Activated CD4-positive, alpha-beta memory T cell treated with anti-CD3 and anti-CD28 coated beads, Interleukin-2, amount 10 ng/mL, durations not matched to agents 7 days and 5 days (primary cell): Measurements from ENCODE around the gene TRUB1. TPM values are rescaled to one million over a fixed set of nuclear protein-coding genes. Genes with fewer than 3 reads are reported as not detected.
"Not testable (repeated sequence)": the region's sequence is repeated elsewhere in the genome, so short reads cannot be mapped to it uniquely, and the experiment has no call there.

ENCODE experiments used
- CTCF ChIA-PET: fragments of 350-600 bp; sonication (Branson Sonifier 250); formaldehyde crosslinking; loops from one replicate; lab custom pipeline; 2021; ENCODE audit warnings: antibody characterized with exemption, inconsistent platforms; lab: Charles Lee
- POLR2A ChIA-PET: fragments of 350-600 bp; sonication (Branson Sonifier 250); formaldehyde crosslinking; loops from one replicate; lab custom pipeline; 2021; ENCODE audit warnings: antibody characterized with exemption; lab: Charles Lee
- DNase-seq: peaks from one replicate; pipeline ENCODE4 v3.0.0-alpha.2; 2020
- H3K27ac Mint-ChIP-seq: one replicate; pipeline ENCODE4 v1.8.0; 2021; ENCODE audit warnings: mild to moderate bottlenecking, mixed read lengths
- H3K27me3 Mint-ChIP-seq: one replicate; pipeline ENCODE4 v1.8.0; 2021; ENCODE audit warnings: mixed read lengths
- H3K36me3 Mint-ChIP-seq: one replicate; pipeline ENCODE4 v1.8.0; 2021; ENCODE audit warnings: low read depth, mixed read lengths
- H3K4me1 Mint-ChIP-seq: one replicate; pipeline ENCODE4 v1.8.0; 2021; ENCODE audit warnings: mixed read lengths
- H3K4me3 Mint-ChIP-seq: one replicate; pipeline ENCODE4 v1.8.0; 2021; ENCODE audit warnings: mild to moderate bottlenecking, mixed read lengths
- H3K9me3 Mint-ChIP-seq: one replicate; pipeline ENCODE4 v1.8.0; 2021; ENCODE audit warnings: mixed read lengths
- total RNA-seq, 2 experiments: library from RNA; stranded (reverse); gene quantifications; one replicate each; pipeline ENCODE4 v1.2.3, GENCODE V29; 2021

TRUB1 gene
- 10 to 100 TPM; 14.9 to 16.7 TPM for total RNA-seq

GRCh38 chr10:114937962-114938855, at the start of gene TRUB1:
Gene TRUB1, plus strand, starts transcription at chr10:114938195. Its CDS starts 59 bp downstream, at chr10:114938254.
- POLR2A ChIA-PET, result interaction anchor here (0.7 to 3.5 kb wide), 21 partner anchors 8 to 765 kb away, joined by 3 to 39 read pairs (median 5); partner anchors contain the start of gene FHIP2A
- peaks cover 19% of the 10 kb centered on the region for H3K36me3 Mint-ChIP-seq
- DNase-seq, result peak; percentile 93
- H3K9me3 Mint-ChIP-seq, result no peaks in the 10 kb centered on the region
- no peaks in the 10 kb centered on the region for H3K27me3 Mint-ChIP-seq
- peak within 1 kb of the TSS; percentile 83 for H3K27ac Mint-ChIP-seq
- CTCF ChIA-PET, result interaction anchor here (0.9 to 3.4 kb wide), 4 partner anchors 16 to 152 kb away, joined by 3 to 13 read pairs (median 3); no protein-coding TSS in a partner anchor
- H3K4me3 Mint-ChIP-seq, result peak within 1 kb of the TSS; percentile 94
- H3K4me1 Mint-ChIP-seq, result peaks cover 32% of the 10 kb centered on the region

- H3K4me1 Mint-ChIP-seq, result no peaks in the 10 kb centered on the region
- no peak for DNase-seq
- H3K4me3 Mint-ChIP-seq, result no peak overlapping the region
- ChIA-PET CTCF (interaction anchor here (1.5 to 1.8 kb wide), 2 partner anchors 12 to 14 kb away, joined by 3 to 8 read pairs; no protein-coding TSS in a partner anchor), POLR2A (no interaction called here)
- H3K27me3 Mint-ChIP-seq, result peaks cover 7% of the 10 kb centered on the region
- H3K9me3 Mint-ChIP-seq, result no peaks in the 10 kb centered on the region
- H3K27ac Mint-ChIP-seq, result no peak overlapping the region
- H3K36me3 Mint-ChIP-seq, result no peaks in the 10 kb centered on the region
Measured at GRCh38 chr10:114893251-114893650, 44.7 kb upstream of the TRUB1 start.

GRCh38 chr10:114894911-114895310, 43.1 kb upstream of the TRUB1 start:
- ChIA-PET POLR2A (no interaction called here), CTCF (interaction anchor here (1.5 kb wide), 1 partner anchor 15 kb away, joined by 5 read pairs; no protein-coding TSS in a partner anchor)
- no peak for DNase-seq
- no peak overlapping the region for H3K27ac Mint-ChIP-seq
- H3K4me3 Mint-ChIP-seq, result no peak overlapping the region
- H3K9me3 Mint-ChIP-seq, result no peaks in the 10 kb centered on the region
- no peaks in the 10 kb centered on the region for H3K27me3 Mint-ChIP-seq
- peaks cover under 1% of the 10 kb centered on the region for H3K4me1 Mint-ChIP-seq
- H3K36me3 Mint-ChIP-seq, result no peaks in the 10 kb centered on the region

- CTCF ChIA-PET, result interaction anchor here (2.0 kb wide), 1 partner anchor 18 kb away, joined by 5 read pairs; no protein-coding TSS in a partner anchor
- POLR2A ChIA-PET, H3K27me3 Mint-ChIP-seq: not testable (repeated sequence)
Measured at GRCh38 chr10:114897011-114897410, 41.0 kb upstream of the TRUB1 start.

GRCh38 chr10:114897593-114897992, 40.4 kb upstream of the TRUB1 start:
- H3K9me3 Mint-ChIP-seq, result no peaks in the 10 kb centered on the region
- POLR2A ChIA-PET, result no interaction called here
- H3K27ac Mint-ChIP-seq, result no peak overlapping the region
- H3K4me1 Mint-ChIP-seq, result peaks cover 4% of the 10 kb centered on the region
- DNase-seq, result no peak
- peaks cover 1% of the 10 kb centered on the region for H3K27me3 Mint-ChIP-seq
- H3K4me3 Mint-ChIP-seq, result no peak overlapping the region
- no peaks in the 10 kb centered on the region for H3K36me3 Mint-ChIP-seq
- CTCF ChIA-PET, result interaction anchor here (2.0 kb wide), 1 partner anchor 19 kb away, joined by 5 read pairs; no protein-coding TSS in a partner anchor

More at GRCh38 chr10:114897011-114897410, 41.0 kb upstream of the TRUB1 start:
- not testable (repeated sequence) for DNase-seq, H3K36me3 Mint-ChIP-seq, H3K9me3 Mint-ChIP-seq, H3K4me1 Mint-ChIP-seq, H3K27ac Mint-ChIP-seq, H3K4me3 Mint-ChIP-seq

GRCh38 chr10:114899982-114900381, 38.0 kb upstream of the TRUB1 start:
- Mint-ChIP-seq H3K36me3 (no peaks in the 10 kb centered on the region), H3K27me3 (peaks cover 9% of the 10 kb centered on the region), H3K4me1 (peaks cover 4% of the 10 kb centered on the region), H3K27ac (no peak overlapping the region), H3K9me3 (no peaks in the 10 kb centered on the region), H3K4me3 (no peak overlapping the region)
- no peak for DNase-seq
- ChIA-PET POLR2A (no interaction called here), CTCF (interaction anchor here (1.5 to 1.8 kb wide), 2 partner anchors 20 to 43 kb away, joined by 3 to 9 read pairs; no protein-coding TSS in a partner anchor)

- Mint-ChIP-seq H3K4me1 (peaks cover 4% of the 10 kb centered on the region), H3K9me3 (no peaks in the 10 kb centered on the region), H3K27me3 (peaks cover 12% of the 10 kb centered on the region), H3K4me3 (no peak overlapping the region), H3K27ac (no peak overlapping the region), H3K36me3 (no peaks in the 10 kb centered on the region)
- POLR2A ChIA-PET, result no interaction called here
- DNase-seq, result no peak
- CTCF ChIA-PET, result interaction anchor here (1.5 to 1.8 kb wide), 2 partner anchors 21 to 43 kb away, joined by 3 to 9 read pairs; no protein-coding TSS in a partner anchor
Measured at GRCh38 chr10:114900658-114901057, 37.3 kb upstream of the TRUB1 start.

GRCh38 chr10:114902151-114902550, 35.8 kb upstream of the TRUB1 start:
- Mint-ChIP-seq H3K9me3 (no peaks in the 10 kb centered on the region), H3K4me3 (no peak overlapping the region), H3K27me3 (peaks cover 16% of the 10 kb centered on the region), H3K27ac (no peak overlapping the region), H3K4me1 (peaks cover 4% of the 10 kb centered on the region), H3K36me3 (no peaks in the 10 kb centered on the region)
- ChIA-PET POLR2A (no interaction called here), CTCF (no interaction called here)
- no peak for DNase-seq

GRCh38 chr10:114905450-114905849, 32.5 kb upstream of the TRUB1 start:
- H3K4me1 Mint-ChIP-seq, result no peaks in the 10 kb centered on the region
- H3K27me3 Mint-ChIP-seq, result peaks cover 16% of the 10 kb centered on the region
- DNase-seq, result no peak
- no peak overlapping the region for H3K4me3 Mint-ChIP-seq
- no peaks in the 10 kb centered on the region for H3K36me3 Mint-ChIP-seq
- ChIA-PET CTCF (no interaction called here), POLR2A (no interaction called here)
- peaks cover 4% of the 10 kb centered on the region for H3K9me3 Mint-ChIP-seq
- no peak overlapping the region for H3K27ac Mint-ChIP-seq

- peaks cover 4% of the 10 kb centered on the region for H3K9me3 Mint-ChIP-seq
- POLR2A ChIA-PET, result no interaction called here
- CTCF ChIA-PET, result no interaction called here
- no peak for DNase-seq
- H3K4me1 Mint-ChIP-seq, result peaks cover 12% of the 10 kb centered on the region
- no peak overlapping the region for H3K27ac Mint-ChIP-seq
- H3K27me3 Mint-ChIP-seq, result peaks cover 16% of the 10 kb centered on the region
- H3K4me3 Mint-ChIP-seq, result no peak overlapping the region
- H3K36me3 Mint-ChIP-seq, result no peaks in the 10 kb centered on the region
Measured at GRCh38 chr10:114906981-114907380, 31.0 kb upstream of the TRUB1 start.

GRCh38 chr10:114908896-114909295, 29.1 kb upstream of the TRUB1 start:
- peaks cover 26% of the 10 kb centered on the region for H3K4me1 Mint-ChIP-seq
- peaks cover 14% of the 10 kb centered on the region for H3K27me3 Mint-ChIP-seq
- no peaks in the 10 kb centered on the region for H3K36me3 Mint-ChIP-seq
- no peak overlapping the region for H3K27ac Mint-ChIP-seq
- CTCF ChIA-PET, result interaction anchor here (1.0 kb wide), 1 partner anchor 29 kb away, joined by 3 read pairs; no protein-coding TSS in a partner anchor
- H3K4me3 Mint-ChIP-seq, result no peak overlapping the region
- peaks cover 4% of the 10 kb centered on the region for H3K9me3 Mint-ChIP-seq
- POLR2A ChIA-PET, result no interaction called here
- no peak for DNase-seq

GRCh38 chr10:114911052-114911711, 26.8 kb upstream of the TRUB1 start:
- Mint-ChIP-seq H3K4me1 (peaks cover 44% of the 10 kb centered on the region), H3K4me3 (peak overlapping the region; percentile 21), H3K9me3 (peaks cover 4% of the 10 kb centered on the region), H3K27me3 (peaks cover 3% of the 10 kb centered on the region), H3K27ac (peak overlapping the region; percentile 72), H3K36me3 (no peaks in the 10 kb centered on the region)
- no peak for DNase-seq
- ChIA-PET POLR2A (interaction anchor here (1.1 to 6.6 kb wide), 4 partner anchors 13 to 369 kb away, joined by 3 to 39 read pairs (median 6); partner anchors contain the start of gene TRUB1), CTCF (interaction anchor here (0.9 to 1.8 kb wide), 4 partner anchors 13 to 34 kb away, joined by 3 to 7 read pairs (median 3); no protein-coding TSS in a partner anchor)
